Stimulated activated CD8-positive, alpha-beta memory T cell treated with anti-CD3 and anti-CD28 coated beads, Interleukin-15, amount 100 ng/mL, for 48 hours (primary cell): Measurements from ENCODE around the gene FGF2.
"Not testable (repeated sequence)": the region's sequence is repeated elsewhere in the genome, so short reads cannot be mapped to it uniquely, and the experiment has no call there.

ENCODE experiments used
- DNase-seq, 2 donors: peaks; one replicate each; pipeline ENCODE4 v3.0.0-alpha.2; 2020; ENCODE audit warnings: low read depth in 2 of 2

FGF2 gene

GRCh38 chr4:122847931-122848330, 21.3 kb downstream of the FGF2 start:
- DNase-seq = no peak

DNA sequence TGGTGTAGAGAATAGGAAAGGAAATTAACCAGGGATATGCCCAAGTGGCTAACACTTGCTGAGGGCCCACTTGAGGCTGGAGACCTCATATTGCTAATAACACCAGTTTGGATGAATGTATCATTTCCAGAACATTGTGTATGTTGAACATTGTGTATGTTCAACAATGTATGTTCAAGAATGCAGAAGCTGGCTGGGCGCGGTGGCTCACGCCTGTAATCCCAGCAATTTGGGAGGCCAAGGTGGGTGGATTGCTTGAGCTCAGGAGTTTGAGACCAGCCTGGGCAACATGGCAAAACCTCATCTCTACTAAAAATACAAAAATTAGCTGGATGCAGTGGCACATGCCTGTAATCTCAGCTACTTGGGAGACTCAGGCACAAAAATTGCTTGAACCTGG, 23.2 kb downstream of the FGF2 start:
- DNase-seq = not testable (repeated sequence)

- DNase-seq = no peak
Observed at GRCh38 chr4:122851568-122851967, 24.9 kb downstream of the FGF2 start.

DNA sequence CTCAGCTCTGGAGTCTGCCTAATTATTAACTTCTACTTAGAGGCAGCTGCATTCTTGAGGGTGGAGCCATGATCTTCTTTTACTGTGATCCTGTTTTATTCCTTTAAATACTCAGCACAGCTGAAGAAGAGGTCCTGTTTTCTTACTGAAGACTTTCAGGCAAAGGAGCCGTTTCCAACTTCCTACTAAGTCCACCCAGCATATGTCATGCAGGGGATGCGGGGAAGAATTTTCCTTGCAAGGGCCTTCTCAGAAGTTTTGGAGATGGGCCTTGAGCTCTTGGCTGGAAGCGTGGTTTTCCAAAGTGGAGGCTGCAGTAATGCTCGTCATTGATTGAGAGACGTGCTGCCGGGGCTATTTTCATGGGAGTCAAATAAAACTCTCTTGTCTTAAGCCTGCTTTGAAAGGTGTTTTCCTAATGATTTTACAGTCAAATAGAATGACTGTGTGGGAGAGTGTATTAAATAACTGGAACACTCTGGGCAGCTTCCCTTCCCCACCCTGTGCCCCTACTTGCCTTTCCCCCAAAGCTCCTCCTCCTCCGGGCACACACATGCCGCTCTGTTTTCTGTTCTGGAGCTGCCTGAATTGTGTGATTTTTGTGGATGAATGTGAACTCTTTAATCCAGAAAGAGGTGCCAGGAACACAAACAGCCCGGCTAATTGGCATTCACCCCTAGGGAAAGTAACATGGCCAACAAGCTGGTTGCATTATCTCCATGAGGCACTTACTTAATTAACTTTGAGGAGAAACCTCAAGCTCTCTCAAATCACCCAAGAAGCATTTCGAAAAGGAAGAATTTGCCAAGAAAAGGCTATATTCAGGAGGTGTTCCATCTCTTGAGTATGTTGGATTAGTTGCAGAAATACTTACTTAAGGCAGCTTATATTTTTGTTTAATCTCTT, 28.1 kb downstream of the FGF2 start:
- DNase-seq = no peak

DNA sequence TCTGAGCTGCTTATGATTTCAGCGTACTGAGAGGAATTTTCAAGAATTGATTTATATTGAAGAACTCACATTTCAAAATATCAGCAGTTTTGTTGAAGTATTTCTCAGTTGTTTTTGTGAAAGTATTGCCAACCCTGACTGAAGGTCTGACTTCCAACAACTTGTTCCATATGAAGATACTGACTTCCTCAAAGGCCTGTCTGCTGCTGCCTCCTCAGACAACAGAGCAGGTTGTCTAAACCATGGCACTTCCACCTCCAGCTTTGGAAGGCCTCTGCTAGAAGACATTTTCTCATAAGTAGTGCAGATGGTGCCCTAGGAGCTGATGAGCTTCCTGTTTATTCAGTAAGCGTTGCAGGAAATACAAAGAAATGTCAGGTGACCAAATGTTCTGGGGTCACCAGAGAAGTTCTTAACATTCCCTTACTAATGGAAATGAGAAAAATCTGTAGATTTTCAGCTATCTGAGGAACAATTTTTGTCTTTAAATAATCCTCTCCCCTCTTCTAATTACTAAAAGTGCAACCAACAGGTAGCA, 28.8 kb downstream of the FGF2 start:
- no peak for DNase-seq

- DNase-seq = no peak
Observed at GRCh38 chr4:122857160-122857559, 30.5 kb downstream of the FGF2 start.

GRCh38 chr4:122858705-122859104, 32.1 kb downstream of the FGF2 start:
- no peak for DNase-seq

DNA sequence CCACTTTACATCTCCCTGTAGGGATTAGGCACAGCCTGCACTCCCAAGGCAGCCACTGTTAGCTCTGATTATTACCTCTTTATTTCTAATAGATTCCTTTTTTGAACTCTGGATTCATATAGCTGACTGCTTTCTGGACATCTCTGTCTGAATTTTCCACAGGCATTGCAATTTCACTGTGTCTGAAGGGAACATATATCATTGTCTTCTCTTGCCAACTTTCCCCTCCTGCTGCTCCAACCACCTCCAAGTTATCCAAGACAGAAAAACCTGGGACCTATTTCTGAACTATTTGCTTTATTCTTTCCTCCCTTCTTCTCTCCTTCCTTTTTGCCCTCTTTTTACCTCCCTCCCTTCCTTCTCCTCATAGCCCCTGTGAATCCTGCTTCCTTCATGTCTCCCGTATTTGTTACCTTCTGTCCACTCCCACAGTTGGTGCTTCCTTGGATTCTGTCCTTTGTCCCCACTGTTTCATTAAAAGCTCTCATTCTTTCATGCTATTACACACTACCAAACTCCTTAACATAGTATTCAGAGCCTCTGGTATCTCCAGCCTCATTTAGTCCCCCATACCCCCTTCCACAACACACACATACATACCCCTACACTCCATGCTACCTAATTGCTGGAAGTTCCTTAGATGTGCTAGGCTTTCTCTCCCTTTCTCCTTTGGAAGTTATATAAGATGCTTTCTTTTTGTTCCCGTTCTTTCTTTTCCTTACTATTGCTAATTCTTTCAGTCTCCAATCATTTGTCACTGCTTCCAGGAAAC, 34.7 kb downstream of the FGF2 start:
- no peak for DNase-seq

GRCh38 chr4:122863639-122864038, 37.0 kb downstream of the FGF2 start:
- DNase-seq = no peak

DNA sequence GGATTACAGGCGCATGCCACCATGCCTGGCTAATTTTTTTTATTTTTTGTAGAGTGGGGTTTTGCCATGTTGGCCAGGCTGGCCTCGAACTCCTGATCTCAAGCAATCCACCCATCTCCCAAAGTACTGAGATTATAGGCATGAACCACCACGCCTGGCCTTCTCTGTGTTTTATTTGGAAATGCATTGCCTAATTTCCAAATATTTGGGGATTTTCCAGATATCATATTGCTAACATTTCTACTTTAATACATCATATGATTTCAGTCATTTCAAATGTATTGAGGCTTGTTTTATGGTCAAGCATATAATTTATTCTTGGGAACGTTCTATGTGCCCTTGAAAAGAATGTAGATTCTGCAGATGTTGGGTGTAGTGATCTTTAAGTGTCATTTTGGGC, 38.8 kb downstream of the FGF2 start:
- DNase-seq = no peak

GRCh38 chr4:122868235-122868634, 41.6 kb downstream of the FGF2 start:
- not testable (repeated sequence) for DNase-seq

GRCh38 chr4:122873146-122873545, 46.5 kb downstream of the FGF2 start:
- DNase-seq = no peak

GRCh38 chr4:122873821-122874593, 47.4 kb downstream of the FGF2 start:
- no peak for DNase-seq

DNA sequence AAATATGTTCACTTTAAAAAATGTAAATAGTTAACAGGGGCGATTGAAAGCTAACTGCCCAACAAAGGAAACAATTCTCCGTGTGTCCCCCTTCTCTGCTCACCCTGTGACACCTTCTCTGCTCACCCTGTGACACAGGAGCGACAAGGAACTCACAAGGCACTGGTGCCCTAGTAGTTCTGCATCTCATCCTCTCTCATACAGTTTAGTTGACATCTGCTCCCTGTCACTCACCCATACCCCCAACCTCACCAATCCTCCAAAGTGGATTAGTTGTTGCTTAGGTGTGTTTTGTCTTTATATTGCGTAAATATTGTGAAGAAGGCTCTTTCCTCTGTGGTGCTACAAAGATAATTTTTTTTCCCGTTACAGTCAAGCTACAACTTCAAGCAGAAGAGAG, 49.3 kb downstream of the FGF2 start:
- no peak for DNase-seq

DNA sequence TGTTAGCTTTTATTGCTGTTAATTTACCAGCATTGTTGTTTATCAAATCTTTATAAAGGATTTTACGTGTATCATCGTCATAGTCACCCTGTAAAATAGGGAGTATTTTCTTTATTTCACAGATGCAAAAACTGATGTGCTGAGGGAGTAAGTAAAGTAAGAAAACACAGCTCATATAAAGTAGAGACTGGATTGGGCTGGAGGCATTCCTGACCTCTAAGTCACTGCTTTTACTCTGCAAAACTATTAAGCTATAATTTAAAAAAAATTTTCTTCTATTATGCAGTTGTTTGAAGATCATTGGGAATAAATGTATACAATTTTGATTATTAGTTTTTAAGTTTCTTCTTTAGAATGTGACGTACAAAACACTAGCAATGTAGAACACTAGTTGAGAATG, 49.8 kb downstream of the FGF2 start:
- DNase-seq = no peak

DNA sequence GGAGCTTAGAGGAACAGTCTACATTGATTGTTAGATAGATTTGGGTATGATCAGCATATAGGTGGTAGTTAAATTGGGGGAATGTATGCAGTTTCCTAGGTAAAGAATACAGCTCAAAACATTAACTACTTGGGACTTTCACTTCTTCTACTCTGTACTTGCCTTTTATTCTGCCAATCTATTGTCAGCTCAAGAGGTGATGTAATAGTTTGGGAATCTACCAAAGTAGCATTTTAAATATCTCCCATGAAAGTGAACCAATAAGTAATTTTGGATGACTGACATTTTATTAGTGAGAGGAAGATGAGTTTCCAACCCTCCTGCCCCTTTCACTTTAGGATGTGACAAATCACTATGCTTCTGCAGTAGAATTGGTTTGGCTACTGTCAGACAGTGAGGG, 52.4 kb downstream of the FGF2 start:
- no peak for DNase-seq

GRCh38 chr4:122882857-122883735, 56.5 kb downstream of the FGF2 start:
- no peak for DNase-seq

GRCh38 chr4:122884499-122884898, 57.9 kb downstream of the FGF2 start:
- no peak for DNase-seq

- no peak for DNase-seq
Observed at GRCh38 chr4:122889726-122890125, 63.1 kb downstream of the FGF2 start.

GRCh38 chr4:122890147-122890795, 63.6 kb downstream of the FGF2 start:
- DNase-seq = no peak
